HG03108 (cell line): ENCODE measurements around the gene KRTDAP.

Experiments used
- ATAC-seq: cut with Tn5 transposase; IDR thresholded peaks from one replicate; pipeline ENCODE4 v1.9.1; 2021; ENCODE audit warnings: moderate library complexity; ENCODE audit not compliant: unreplicated experiment

The KRTDAP gene

GRCh38 chr19:35490364-35490763 is at the start of gene KRTDAP:
Gene KRTDAP (minus strand): TSS chr19:35490464. CDS start chr19:35490442, 22 bp downstream.
- ATAC-seq: no peak

- ATAC-seq: no peak
Observed at GRCh38 chr19:35539850-35540249, 49.6 kb upstream of the KRTDAP start.

- no peak for ATAC-seq
Observed at GRCh38 chr19:35539314-35539713, 49.0 kb upstream of the KRTDAP start.

- ATAC-seq: no peak
Observed at GRCh38 chr19:35534803-35535480, 44.7 kb upstream of the KRTDAP start.

- ATAC-seq: no peak
Observed at GRCh38 chr19:35533822-35534392, 43.6 kb upstream of the KRTDAP start.

GRCh38 chr19:35533201-35533821 is 43.0 kb upstream of the KRTDAP start, which contains the start of gene GAPDHS:
Gene GAPDHS (plus strand): TSS chr19:35533456. CDS start chr19:35533528, 72 bp downstream.
- ATAC-seq: no peak

- no peak for ATAC-seq
Observed at GRCh38 chr19:35531291-35531690, 41.0 kb upstream of the KRTDAP start.

GRCh38 chr19:35529241-35530218 is 39.3 kb upstream of the KRTDAP start:
- no peak for ATAC-seq

- ATAC-seq: no peak
Observed at GRCh38 chr19:35528218-35529038, 38.2 kb upstream of the KRTDAP start, which contains the start of gene SBSN. Gene SBSN (minus strand): TSS chr19:35528311. CDS start chr19:35528281, 30 bp downstream.

- no peak for ATAC-seq
Observed at GRCh38 chr19:35525873-35526272, 35.6 kb upstream of the KRTDAP start.

- no peak for ATAC-seq
Observed at GRCh38 chr19:35524181-35524837, 34.0 kb upstream of the KRTDAP start.

- ATAC-seq: no peak
Observed at GRCh38 chr19:35522745-35523327, 32.6 kb upstream of the KRTDAP start.

GRCh38 chr19:35521124-35521743 is 31.0 kb upstream of the KRTDAP start:
- no peak for ATAC-seq

GRCh38 chr19:35519291-35519690 is 29.0 kb upstream of the KRTDAP start:
- ATAC-seq: no peak

- ATAC-seq: no peak
Observed at GRCh38 chr19:35518313-35518712, 28.0 kb upstream of the KRTDAP start.

- ATAC-seq: no peak
Observed at GRCh38 chr19:35517342-35517741, 27.1 kb upstream of the KRTDAP start.

- ATAC-seq: no peak
Observed at GRCh38 chr19:35516310-35516709, 26.0 kb upstream of the KRTDAP start.

GRCh38 chr19:35514282-35514809 is 24.1 kb upstream of the KRTDAP start:
- no peak for ATAC-seq
